ENCODE data around the gene MTRR. TPM values are rescaled to one million over a fixed set of nuclear protein-coding genes. Genes with fewer than 3 reads are reported as not detected.

MTRR gene
- total RNA-seq, 2 experiments from 2014 or later, result 51.9 to 72.6 TPM

GRCh38 chr5:7927466-7928375 is 58.8 kb downstream of the MTRR start:
- Histone ChIP-seq H3K4me3 (ENCODE audit: low read depth, low read length, poor library complexity, severe bottlenecking) (no peak overlapping the region), H3K27ac (ENCODE audit: low read depth, low read length, poor library complexity, severe bottlenecking) (no peak overlapping the region), H2AFZ (ENCODE audit: low read length) (no peak overlapping the region), H3K79me2 (ENCODE audit: insufficient read depth, low read depth, low read length) (no peaks in the 10 kb centered on the region), H3K9me3 (ENCODE audit: low read length) (no peaks in the 10 kb centered on the region), H3K36me3 (ENCODE audit: insufficient read depth, low read length) (no peaks in the 10 kb centered on the region), H3K9me2 (ENCODE audit: insufficient read depth, low read length) (no peaks in the 10 kb centered on the region), H3K4me2 (ENCODE audit: low read length) (no peak overlapping the region), H4K20me1 (ENCODE audit: insufficient read depth, low read length) (no peaks in the 10 kb centered on the region), H3K4me1 (ENCODE audit: insufficient read depth, low read length, poor library complexity, severe bottlenecking) (no peaks in the 10 kb centered on the region)
- intact Hi-C loops (cut with micrococcal nuclease; ENCODE audit: unreplicated experiment), result loop anchor here (5.0 to 10.0 kb wide), 3 partner anchors 257 to 1280 kb away; no protein-coding TSS in a partner anchor
- TF ChIP-seq CTCF (conservative IDR thresholded peaks at IDR 0.05; ENCODE audit: low read length), result peak; percentile 83
- no peak for TF ChIP-seq EZH2phosphoT487 (IDR thresholded peaks at IDR 0.05; ENCODE audit: borderline replicate concordance, low read depth, low read length)
- DNase-seq (ENCODE audit: low spot score), result peak; percentile 55
- ChIA-PET CTCF (ENCODE audit: unreplicated experiment) (interaction anchor here (0.5 kb wide), 1 partner anchor 1965 kb away, joined by 4 read pairs; no protein-coding TSS in a partner anchor), POLR2A (no interaction called here)
- BruUV-seq (replicated peaks), result no TSS peak

- Histone ChIP-seq H3K27ac (ENCODE audit: low read depth, low read length, poor library complexity, severe bottlenecking) (no peak overlapping the region), H2AFZ (ENCODE audit: low read length) (no peak overlapping the region), H3K79me2 (ENCODE audit: insufficient read depth, low read depth, low read length) (no peaks in the 10 kb centered on the region), H3K9me3 (ENCODE audit: low read length) (no peaks in the 10 kb centered on the region), H3K36me3 (ENCODE audit: insufficient read depth, low read length) (no peaks in the 10 kb centered on the region), H3K4me2 (ENCODE audit: low read length) (no peak overlapping the region), H4K20me1 (ENCODE audit: insufficient read depth, low read length) (no peaks in the 10 kb centered on the region), H3K4me1 (ENCODE audit: insufficient read depth, low read length, poor library complexity, severe bottlenecking) (no peaks in the 10 kb centered on the region), H3K4me3 (ENCODE audit: low read depth, low read length, poor library complexity, severe bottlenecking) (no peak overlapping the region), H3K9me2 (ENCODE audit: insufficient read depth, low read length) (no peaks in the 10 kb centered on the region)
- BruUV-seq (replicated peaks), result no TSS peak
- CTCF ChIA-PET (ENCODE audit: unreplicated experiment), result no interaction called here
- POLR2A ChIA-PET, result interaction anchor here (1.1 kb wide), 1 partner anchor 14 kb away, joined by 3 read pairs; no protein-coding TSS in a partner anchor
- DNase-seq (ENCODE audit: low spot score), result no peak
- intact Hi-C loops (cut with micrococcal nuclease; ENCODE audit: unreplicated experiment), result no loop called here
- TF ChIP-seq EZH2phosphoT487 (IDR thresholded peaks at IDR 0.05; ENCODE audit: borderline replicate concordance, low read depth, low read length), result no peak
- TF ChIP-seq CTCF (conservative IDR thresholded peaks at IDR 0.05; ENCODE audit: low read length), result no peak
These were observed 61.1 kb downstream of the MTRR start for GRCh38 chr5:7930011-7930410.

- no peak for TF ChIP-seq CTCF (conservative IDR thresholded peaks at IDR 0.05; ENCODE audit: low read length)
- TF ChIP-seq EZH2phosphoT487 (IDR thresholded peaks at IDR 0.05; ENCODE audit: borderline replicate concordance, low read depth, low read length), result no peak
- no peak overlapping the region for H3K4me2 ChIP-seq (ENCODE audit: low read length)
- H2AFZ ChIP-seq (ENCODE audit: low read length), result no peak overlapping the region
- no peak for DNase-seq (ENCODE audit: low spot score)
- H4K20me1 ChIP-seq (ENCODE audit: insufficient read depth, low read length), result no peaks in the 10 kb centered on the region
- BruUV-seq (replicated peaks), result no TSS peak
- no peak overlapping the region for H3K27ac ChIP-seq (ENCODE audit: low read depth, low read length, poor library complexity, severe bottlenecking)
- no peaks in the 10 kb centered on the region for H3K36me3 ChIP-seq (ENCODE audit: insufficient read depth, low read length)
- no peaks in the 10 kb centered on the region for H3K79me2 ChIP-seq (ENCODE audit: insufficient read depth, low read depth, low read length)
- no peaks in the 10 kb centered on the region for H3K4me1 ChIP-seq (ENCODE audit: insufficient read depth, low read length, poor library complexity, severe bottlenecking)
- H3K9me3 ChIP-seq (ENCODE audit: low read length), result no peaks in the 10 kb centered on the region
- no peak overlapping the region for H3K4me3 ChIP-seq (ENCODE audit: low read depth, low read length, poor library complexity, severe bottlenecking)
- ChIA-PET CTCF (ENCODE audit: unreplicated experiment) (no interaction called here), POLR2A (interaction anchor here (0.7 kb wide), 1 partner anchor 591 kb away, joined by 3 read pairs; no protein-coding TSS in a partner anchor)
- intact Hi-C loops (cut with micrococcal nuclease; ENCODE audit: unreplicated experiment), result no loop called here
- H3K9me2 ChIP-seq (ENCODE audit: insufficient read depth, low read length), result no peaks in the 10 kb centered on the region
These were observed 72.7 kb downstream of the MTRR start for GRCh38 chr5:7941692-7942091.
